HG03354 (cell line): ENCODE data around the gene DIAPH1.
A peak's percentile ranks its signal among the peaks of the same experiment; 100 is the strongest.

Experiments
- ATAC-seq: cut with Tn5 transposase; IDR thresholded peaks from one replicate; pipeline ENCODE4 v1.9.1; 2021; ENCODE audit warnings: mild to moderate bottlenecking; ENCODE audit not compliant: unreplicated experiment, poor library complexity, severe bottlenecking

DIAPH1 gene

DNA sequence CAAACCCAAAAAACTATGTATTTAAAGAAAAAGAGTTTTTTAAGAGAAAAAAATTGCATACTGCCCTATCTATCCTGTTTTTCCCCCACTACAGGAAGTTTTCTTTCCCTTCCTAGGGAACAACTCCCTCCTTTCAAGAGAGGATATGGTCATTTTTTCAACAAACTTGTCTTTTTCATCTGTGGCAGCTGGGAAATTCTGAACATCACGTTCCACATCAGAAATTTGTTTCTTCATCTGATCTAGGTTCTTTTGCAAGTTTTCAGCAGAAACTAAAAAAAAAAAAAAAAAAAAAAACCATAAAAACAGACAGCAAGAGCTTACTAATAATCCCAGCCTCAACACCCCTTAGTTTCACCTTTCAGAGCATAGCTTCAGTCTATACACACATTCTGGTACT is 91.4 kb downstream of the DIAPH1 start:
- no peak for ATAC-seq

DNA sequence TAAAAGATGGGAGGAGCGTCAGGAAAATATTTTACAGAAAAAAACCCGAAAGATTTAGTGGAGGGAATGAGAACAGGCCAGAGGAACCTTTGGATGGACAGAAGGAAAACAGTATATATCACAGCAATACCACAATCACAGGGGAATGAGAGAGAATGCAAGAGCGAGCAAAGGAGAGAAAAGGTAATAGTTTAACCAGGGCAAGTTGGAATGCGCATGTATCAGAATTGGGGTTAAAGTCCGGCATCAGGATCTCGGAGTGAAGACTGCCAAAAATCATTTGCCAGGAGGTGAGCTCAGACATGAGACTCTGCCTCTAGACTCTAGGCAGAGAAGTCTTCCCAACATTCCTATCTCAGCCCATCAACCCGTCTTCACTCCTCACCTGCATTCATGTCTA is 93.1 kb downstream of the DIAPH1 start:
- no peak for ATAC-seq

DNA sequence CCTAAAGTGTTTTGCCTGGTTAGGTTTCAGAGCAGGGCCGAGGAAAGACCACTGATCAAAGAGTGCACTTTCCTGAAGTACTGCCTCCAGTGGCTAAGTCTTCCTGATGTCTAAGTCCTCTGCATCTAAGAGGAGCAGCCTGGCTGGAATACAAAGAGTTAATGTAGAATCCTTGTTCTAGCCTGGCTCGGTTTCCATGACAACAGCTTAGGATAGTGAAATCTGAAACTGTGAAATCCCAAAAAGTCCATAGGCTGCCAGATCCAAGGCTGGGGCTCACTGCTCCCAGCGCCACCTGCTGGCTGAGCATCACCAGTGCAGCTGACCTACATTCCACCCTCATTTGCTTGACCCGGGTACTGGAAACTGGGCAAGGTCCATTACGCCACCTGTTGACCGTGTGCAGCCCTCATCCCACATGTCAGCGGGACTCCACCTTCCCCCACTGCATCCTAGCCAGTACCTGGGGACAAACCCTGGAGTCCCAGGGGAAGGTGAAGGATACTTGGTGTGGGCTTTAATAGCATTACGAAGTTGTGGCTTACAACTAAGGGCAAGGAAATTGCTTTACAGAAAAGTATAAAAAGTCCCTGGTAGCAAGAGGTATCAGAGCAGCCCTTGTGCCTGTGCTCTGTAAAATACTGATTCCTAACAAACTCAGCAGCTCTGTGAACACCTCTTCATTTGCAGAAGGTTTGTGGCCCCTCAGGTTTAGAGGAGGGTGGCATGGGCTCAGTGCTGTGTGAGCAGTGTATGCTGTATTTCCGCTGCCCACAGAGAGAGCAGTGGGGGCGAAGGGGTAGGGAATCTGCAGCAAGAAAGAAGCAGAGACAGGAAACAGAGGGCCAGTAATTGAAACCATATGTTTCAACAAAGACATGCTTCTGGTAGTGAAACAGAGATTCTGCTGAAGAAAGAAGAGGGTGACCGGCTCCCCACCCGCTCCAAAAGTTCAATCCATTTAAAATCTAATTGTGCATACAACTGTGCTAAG is 93.9 kb downstream of the DIAPH1 start:
- ATAC-seq: peak; percentile 78

DNA sequence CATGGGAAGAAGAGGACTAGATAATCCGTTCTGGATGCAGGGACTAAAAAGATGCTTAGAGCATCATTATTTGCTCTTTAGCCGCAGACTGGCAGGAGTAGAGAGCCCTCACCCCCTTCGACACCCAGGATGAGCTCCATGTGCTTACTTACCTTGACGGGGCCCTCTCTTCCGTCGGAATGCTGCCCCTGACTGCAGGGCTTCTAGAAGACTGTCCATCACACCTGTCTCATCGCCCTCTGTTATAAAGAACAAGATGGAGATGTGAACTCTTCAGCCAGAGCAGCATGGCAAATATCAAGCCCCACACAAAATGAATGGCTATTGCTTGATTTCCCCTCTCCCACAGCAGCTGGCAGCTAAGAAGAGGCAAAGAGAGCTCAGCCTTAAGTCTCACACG is 94.8 kb downstream of the DIAPH1 start:
- no peak for ATAC-seq

DNA sequence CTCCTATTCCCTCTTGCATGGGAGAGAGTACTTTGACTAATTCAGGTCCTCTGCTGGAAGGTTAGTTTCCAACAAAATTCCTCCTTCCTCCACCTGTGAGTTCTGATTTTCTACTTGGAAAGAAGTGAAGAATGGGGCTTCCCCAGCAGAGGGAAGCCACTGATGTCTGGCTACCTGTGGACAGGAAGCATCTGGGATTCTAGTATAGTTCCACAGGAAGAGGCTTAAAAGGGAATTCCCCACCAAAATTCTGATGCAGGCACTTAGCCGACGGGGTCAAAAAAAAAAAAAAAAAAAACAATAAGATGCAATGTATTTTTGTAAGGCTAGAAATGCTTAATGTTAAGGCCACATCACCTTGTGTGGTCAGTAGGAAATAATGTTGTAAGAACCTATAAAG is 96.5 kb downstream of the DIAPH1 start:
- no peak for ATAC-seq

DNA sequence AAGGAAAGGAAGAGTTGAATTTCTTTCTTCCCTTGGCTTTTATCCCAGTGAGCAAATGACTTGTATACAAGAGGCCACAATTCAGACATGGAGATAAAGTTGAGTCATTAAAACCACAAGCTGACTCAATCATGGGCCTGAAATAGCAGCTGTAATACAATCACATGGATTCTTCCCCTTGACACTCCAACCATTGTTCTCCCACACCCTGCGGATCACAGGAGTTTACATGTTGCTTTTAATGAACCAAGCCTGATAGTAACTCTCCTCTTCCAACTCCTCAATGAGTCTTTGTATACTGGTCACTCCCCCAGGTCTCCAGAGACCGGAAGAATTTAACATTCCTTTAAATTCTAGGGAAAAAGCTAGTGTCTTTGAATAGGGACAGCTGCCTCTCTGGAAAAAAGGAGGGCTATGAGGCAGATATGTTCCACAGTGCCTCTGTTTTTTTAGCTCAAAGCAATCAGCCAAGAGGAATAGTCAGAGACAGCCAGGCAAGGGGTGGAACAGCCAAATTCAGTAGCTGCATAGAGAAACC is 97.5 kb downstream of the DIAPH1 start:
- ATAC-seq: no peak

DNA sequence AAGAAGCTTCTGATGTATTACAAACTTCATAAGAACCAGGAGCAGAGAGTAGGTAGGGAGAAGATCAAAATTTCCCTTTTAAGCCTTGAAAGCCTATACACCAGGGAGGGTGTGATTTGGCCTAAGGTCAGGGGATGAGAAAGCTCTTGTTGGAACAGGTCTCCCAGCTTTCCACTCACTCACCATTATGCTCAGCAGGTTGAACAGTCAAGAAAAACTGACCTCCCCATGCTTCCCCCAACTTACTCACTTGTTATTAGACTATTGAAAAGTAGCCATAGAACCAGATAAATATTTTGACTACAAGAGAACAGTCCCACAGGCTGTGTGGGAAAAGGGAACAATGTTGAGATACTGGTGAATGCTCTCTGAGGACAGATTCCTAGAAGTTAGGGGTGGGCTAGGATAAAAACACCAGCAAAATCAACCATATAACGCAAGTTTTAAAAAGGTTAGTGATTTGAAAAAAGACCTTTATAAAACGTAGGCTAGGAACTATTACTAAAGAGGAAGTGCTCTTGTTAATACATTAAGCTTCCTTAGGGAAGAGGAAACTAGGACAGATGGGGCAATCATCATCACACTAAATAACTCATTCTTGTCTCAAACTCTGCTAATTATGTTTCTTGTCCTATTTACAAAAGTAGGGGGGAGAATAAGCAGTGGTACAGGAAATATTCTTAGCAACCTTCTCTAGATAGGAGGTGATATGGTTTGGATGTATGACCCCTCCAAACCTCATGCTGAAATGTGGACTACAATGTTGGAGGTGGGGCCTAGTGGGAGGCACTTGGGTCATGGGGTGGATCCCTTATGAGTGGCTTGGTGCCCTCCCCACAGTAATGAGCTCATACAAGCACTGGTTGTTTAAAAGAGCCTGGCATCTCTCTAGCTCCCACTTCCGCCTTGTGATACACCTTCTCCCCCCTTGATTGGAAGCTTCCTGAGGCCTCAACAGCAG is 98.9 kb downstream of the DIAPH1 start:
- ATAC-seq: no peak

DNA sequence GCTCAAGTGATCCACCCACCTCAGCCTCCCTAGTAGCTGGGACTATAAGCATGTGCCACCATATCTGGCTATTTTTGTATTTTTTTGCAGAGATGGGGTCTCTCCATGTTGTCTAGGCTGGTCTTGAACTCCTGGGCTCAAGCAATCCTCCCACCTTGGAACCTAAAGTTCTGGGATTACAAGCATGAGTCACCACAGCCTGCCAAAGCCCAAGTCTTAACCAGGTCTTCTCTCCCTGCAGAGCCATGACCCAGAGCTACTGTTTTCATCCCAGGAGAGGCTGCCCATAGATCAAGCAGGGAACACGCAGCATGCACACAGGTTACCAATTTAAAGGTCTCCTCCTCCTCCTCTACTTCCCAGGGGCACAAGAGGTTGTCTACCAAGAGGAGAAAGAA is 100.2 kb downstream of the DIAPH1 start:
- no peak for ATAC-seq

DNA sequence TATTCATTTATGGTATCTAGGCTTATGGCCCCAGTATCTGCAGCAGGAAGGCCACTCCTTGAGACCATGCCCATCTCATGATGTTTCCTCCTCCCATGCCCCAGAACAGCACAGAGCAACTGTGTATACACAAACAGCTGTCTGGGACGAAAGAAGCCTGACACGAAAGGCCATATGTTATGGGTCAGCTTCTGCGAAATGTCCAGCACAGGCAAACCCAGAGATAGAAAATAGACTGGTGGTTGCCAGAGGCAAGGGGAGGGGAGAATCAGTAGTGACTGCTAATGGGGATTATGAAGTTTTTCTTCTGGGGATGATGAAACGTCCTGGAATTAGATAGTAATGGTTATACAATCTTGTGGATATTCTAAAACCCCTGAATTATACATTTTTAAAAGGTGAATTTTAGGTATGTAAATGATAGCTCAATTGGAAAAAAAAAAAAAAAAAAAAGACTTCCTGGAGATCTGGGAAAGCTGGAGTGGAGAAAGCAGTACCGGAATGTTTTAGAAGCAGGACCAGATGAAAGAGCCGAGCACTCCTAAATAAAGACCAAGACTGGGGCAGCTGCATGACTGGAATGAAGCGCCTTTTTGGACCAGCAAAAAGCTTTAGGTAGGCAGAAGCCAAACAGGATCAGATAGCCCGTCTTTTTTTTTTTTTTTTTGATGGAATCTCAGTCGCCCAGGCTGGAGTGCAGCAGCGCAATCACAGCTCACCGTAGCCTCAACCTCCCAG is 100.8 kb downstream of the DIAPH1 start:
- ATAC-seq: no peak

DNA sequence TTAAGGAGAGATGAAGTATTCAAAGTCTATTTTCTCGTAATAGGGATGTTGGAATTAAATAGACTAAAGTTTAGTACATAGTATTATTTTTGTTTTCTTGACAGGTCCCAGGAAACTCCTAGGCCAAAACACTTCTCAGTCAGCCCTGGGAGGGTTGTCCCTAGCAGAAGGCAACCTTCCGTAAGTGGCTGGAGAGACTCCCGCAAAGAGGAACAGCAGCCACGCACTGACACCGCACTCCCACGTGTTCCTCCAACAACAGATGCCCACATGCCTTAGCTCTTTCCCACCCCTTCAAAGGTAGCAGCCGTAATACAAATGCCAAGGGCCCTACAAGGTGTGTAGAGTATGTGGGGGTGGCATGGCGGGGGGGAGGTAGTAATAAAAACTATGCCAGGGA is 101.5 kb downstream of the DIAPH1 start:
- ATAC-seq: no peak

DNA sequence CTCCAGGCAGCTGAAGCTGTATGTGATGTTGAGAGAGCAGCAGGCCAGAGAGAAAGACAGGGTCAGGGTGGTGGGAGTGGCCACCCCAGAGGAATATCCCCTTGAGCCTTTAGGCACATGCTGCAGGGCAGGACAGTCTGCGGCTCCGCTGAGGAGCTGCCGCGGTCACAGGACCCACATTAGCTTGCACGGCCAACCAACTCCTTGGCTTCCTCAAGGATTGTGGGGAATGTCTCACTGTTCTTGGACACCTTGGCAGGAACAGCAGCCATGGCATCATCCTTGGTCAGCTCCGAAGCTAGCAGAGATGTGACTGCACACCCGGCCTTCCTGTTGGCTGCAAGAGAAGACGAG is 102.2 kb downstream of the DIAPH1 start:
- no peak for ATAC-seq

DNA sequence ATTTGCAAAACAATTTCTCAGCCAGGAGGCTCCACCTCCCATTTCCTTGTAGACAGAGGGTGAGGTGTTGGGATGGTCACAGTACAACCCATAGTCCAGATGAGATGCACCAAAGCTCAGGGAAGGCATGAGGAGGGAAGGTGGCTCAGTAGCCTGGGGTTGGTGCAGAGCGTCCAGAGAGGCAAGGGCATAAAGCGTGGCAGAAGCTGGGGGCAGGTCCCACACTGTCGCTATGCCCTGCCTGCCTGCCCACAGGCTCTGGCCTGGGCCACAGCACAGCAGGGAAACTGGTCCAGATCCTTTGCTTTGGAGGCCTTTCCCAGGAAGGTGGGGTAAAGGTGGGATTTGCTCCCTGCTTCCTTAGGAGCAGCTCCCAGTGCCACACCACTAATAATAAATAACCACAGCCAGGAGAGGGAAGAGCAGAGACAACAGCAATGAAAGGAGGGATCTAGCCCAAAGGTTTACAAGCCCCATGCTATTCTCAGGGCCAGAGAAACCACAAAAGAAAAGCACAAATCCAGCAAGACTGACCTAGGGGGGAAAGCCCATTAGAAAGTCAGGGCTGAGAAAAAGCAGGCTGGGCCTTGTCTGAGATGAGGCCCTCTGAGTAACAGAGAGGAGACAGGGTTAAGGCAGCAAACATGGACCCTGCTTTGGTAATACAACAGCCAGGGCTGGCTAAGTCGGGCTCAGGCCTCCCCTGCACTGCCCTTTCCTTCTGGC is 102.7 kb downstream of the DIAPH1 start:
- no peak for ATAC-seq

DNA sequence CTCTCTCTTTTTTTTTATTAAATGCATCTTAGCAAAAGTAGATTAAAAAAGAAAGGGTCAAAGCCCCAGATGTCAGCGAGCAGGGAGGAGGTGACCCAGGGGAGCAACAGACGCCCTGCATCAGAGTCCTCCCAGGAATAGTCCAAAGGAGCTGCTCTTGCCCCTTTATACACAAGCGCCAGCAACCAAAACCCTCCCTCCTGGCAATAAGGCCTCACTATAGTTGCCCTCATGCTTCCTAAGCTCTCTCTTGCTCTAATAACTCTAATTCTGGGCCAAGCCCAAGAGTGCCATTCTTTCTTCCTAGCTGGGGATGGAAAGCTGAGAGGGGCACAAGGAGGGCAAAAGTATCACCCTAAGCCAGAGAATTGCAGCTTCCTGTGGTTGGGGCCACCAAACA is 103.7 kb downstream of the DIAPH1 start:
- ATAC-seq: no peak

DNA sequence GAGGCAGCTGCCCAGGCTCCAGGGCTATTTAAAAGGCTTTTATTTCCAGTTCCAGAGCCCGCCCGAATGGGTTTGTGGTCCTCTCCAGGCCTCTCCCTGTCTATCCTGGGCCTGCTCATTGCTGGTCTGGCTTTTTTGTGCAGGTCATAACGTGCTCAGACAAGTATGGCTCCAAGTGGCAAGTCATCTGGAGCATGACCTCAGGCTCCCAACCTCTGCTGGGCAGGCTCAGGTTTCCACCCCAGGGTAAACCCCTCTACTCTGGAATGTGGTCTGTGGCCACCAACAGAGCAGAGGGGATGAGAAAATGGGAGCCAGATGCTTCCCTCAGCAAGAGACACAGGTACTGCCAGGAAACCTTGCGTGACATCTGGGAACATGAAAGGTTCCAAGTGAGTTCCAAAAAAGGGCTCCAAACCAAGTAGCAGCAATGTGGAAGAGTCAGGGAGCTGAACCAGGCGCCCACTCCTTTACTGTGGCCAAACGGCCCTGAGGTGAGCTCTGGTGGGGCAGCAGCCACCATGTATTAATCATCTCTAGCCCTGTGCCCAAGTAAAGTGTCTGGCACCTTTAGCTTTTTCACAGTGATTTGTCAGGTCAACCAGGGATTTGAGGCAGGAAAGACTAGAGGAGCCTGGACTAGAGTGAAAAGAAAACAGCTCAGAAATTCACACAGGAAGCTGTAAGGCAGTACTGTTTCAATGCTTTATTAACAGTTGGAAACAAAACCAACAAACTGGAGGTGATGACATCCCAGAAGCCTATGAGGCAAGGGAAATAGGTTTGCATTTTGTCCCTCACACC is 104.3 kb downstream of the DIAPH1 start:
- ATAC-seq: no peak

DNA sequence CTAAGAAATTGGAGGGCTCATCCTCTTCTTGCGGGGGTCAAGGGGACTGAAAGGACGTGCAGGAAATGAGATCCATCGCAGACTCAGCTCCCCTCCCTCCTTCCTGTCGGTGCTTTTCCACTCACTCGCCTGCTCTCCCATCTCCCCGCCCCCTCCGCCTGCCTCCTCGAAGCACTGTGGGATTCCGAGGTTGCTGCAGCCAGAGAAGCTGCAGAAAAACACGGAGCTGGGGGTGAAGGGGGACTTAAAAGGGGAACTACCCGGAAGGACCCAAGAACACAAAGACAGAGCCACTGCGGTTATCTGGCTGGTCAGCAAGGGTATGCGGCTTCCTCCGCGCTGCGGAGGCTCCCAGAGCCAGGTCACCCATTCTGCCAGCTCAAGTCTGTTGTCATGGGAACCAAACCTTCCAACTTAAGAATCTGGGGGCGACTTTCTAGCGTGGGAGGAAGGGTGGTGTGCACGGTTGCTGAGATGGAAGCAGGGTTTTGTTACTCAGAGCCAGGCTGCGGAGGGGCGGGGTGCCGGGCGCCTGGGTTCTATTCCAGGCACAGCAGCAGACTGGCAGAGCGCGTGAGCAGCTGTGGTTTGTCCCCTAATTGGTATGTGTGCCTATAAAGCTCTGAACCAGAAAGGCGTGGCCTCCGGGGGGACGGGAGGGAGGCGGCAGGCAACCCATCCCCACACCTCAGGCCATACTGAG is 105.0 kb downstream of the DIAPH1 start:
- ATAC-seq: peak; percentile 26

DNA sequence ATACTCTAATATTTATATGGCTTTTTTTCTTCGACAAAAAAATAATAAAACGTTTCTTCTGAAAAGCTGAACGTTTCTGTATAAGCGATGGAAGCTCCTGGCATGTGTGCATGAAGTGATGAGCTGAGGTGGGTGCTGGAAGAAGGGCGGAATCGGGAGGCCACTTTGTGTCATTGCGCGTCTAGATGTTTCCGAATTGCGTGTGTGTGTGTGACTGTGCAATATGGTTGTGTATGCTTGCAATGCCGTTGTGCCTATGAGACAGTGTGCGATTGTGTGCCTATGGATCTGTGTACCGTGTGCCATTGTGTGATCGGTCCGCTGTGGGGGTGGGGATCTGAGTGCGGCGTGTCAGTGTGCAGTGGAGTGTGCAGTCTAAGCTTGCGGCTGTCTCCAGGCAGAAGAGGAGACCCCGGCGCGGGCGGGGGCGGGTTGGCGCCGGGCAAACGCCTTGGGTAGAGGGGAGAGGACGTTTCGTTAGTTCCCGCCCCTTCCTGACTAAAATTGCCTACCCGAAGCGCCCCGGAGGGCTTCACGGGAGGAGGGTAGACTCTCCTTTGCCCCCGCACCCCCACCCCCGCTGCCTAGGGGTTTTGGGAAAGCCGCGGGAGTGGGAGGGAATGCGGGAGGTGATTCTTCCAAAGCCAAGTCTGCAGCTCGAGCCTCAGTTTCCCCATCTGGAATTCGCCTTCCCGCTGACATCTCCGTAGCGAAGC is 105.7 kb downstream of the DIAPH1 start:
- no peak for ATAC-seq

DNA sequence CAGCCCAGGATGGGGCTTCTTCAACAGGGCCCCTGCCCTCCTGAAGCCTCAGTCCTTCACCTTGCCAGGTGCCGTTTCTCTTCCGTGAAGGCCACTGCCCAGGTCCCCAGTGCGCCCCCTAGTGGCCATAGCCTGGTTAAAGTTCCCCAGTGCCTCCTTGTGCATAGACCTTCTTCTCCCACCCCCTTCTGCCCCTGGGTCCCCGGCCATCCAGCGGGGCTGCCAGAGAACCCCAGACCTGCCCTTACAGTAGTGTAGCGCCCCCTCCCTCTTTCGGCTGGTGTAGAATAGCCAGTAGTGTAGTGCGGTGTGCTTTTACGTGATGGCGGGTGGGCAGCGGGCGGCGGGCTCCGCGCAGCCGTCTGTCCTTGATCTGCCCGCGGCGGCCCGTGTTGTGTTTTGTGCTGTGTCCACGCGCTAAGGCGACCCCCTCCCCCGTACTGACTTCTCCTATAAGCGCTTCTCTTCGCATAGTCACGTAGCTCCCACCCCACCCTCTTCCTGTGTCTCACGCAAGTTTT is 106.3 kb downstream of the DIAPH1 start:
- ATAC-seq: peak; percentile 39
